Activated T-cell treated with anti-CD3 and anti-CD28 coated beads for 48 hours (primary cell): Measurements from ENCODE around the gene GSG1L.

Experiments used
- DNase-seq: peaks from one replicate; pipeline ENCODE4 v3.0.0-alpha.2; 2020; ENCODE audit warnings: low read depth

The GSG1L gene

GRCh38 chr16:27847030-27847550 is 216.4 kb downstream of the GSG1L start:
- no peak for DNase-seq

GRCh38 chr16:27844826-27845225 is 218.7 kb downstream of the GSG1L start:
- DNase-seq = no peak

- no peak for DNase-seq
These were observed 219.7 kb downstream of the GSG1L start for GRCh38 chr16:27843800-27844199.

GRCh38 chr16:27841911-27842310 is 221.6 kb downstream of the GSG1L start:
- DNase-seq = no peak

- no peak for DNase-seq
These were observed 222.3 kb downstream of the GSG1L start for GRCh38 chr16:27841061-27841801.

GRCh38 chr16:27840311-27841060 is 223.0 kb downstream of the GSG1L start:
- no peak for DNase-seq

GRCh38 chr16:27839419-27839818 is 224.1 kb downstream of the GSG1L start:
- DNase-seq = no peak

- no peak for DNase-seq
These were observed 224.9 kb downstream of the GSG1L start for GRCh38 chr16:27838536-27839175.

GRCh38 chr16:27829975-27830374 is 233.5 kb downstream of the GSG1L start:
- no peak for DNase-seq

GRCh38 chr16:27828671-27829070 is 234.8 kb downstream of the GSG1L start:
- DNase-seq = no peak

- DNase-seq = no peak
These were observed 235.7 kb downstream of the GSG1L start for GRCh38 chr16:27827765-27828164.

GRCh38 chr16:27826893-27827289 is 236.6 kb downstream of the GSG1L start:
- DNase-seq = no peak

- no peak for DNase-seq
These were observed 237.2 kb downstream of the GSG1L start for GRCh38 chr16:27826081-27826892.

- DNase-seq = no peak
These were observed 238.7 kb downstream of the GSG1L start for GRCh38 chr16:27824786-27825185.

GRCh38 chr16:27824006-27824405 is 239.5 kb downstream of the GSG1L start:
- DNase-seq = no peak

GRCh38 chr16:27823421-27823820 is 240.1 kb downstream of the GSG1L start:
- no peak for DNase-seq

- DNase-seq = no peak
These were observed 240.5 kb downstream of the GSG1L start for GRCh38 chr16:27822996-27823395.

- no peak for DNase-seq
These were observed 241.0 kb downstream of the GSG1L start for GRCh38 chr16:27822529-27822928.

- no peak for DNase-seq
These were observed 242.7 kb downstream of the GSG1L start for GRCh38 chr16:27820646-27821345.

GRCh38 chr16:27819881-27820610 is 243.5 kb downstream of the GSG1L start:
- no peak for DNase-seq

GRCh38 chr16:27819356-27819755 is 244.2 kb downstream of the GSG1L start:
- no peak for DNase-seq
